ENCODE measurements around the gene ABCD4.
"Not testable (repeated sequence)": the region's sequence is repeated elsewhere in the genome, so short reads cannot be mapped to it uniquely, and the experiment has no call there.

- not testable (repeated sequence) for TF ChIP-seq POLR2A (IDR thresholded peaks at IDR 0.05); CTCF (IDR thresholded peaks at IDR 0.05 in 8 of 11, conservative IDR thresholded peaks at IDR 0.05 in 3 of 11)
Observed at GRCh38 chr14:74270382-74271177, 32.2 kb downstream of the ABCD4 start.
